Body of pancreas (tissue), 4 donors: ENCODE measurements around the gene CLDN4.
"Not testable (repeated sequence)": the region's sequence is repeated elsewhere in the genome, so short reads cannot be mapped to it uniquely, and the experiment has no call there.

ENCODE experiments used
- CTCF ChIP-seq, 7 experiments: fragments of 450-650 bp in 4 of 7; fragments of 200-600 bp in 3 of 7; sonication (generic) in 3 of 7; IDR thresholded peaks; one replicate each; pipeline ENCODE4 v1.5.1; 2016 to 2019; ENCODE audit warnings: antibody characterized with exemption in 7 of 7
- POLR2A ChIP-seq, 3 donors: fragments of 450-650 bp; IDR thresholded peaks; one replicate each; pipeline ENCODE4 v1.6.1; 2016; ENCODE audit warnings: antibody characterized with exemption in 3 of 3, mild to moderate bottlenecking in 2 of 3

GRCh38 chr7:73795188-73795587 is 35.6 kb upstream of the CLDN4 start:
- TF ChIP-seq CTCF, POLR2A (IDR thresholded peaks at IDR 0.05): not testable (repeated sequence)
